K562 (cell line): ENCODE data around the gene CNTFR. TPM values are rescaled to one million over a fixed set of nuclear protein-coding genes. Genes with fewer than 3 reads are reported as not detected.
A peak's percentile ranks its signal among the peaks of the same experiment; 100 is the strongest.

Experiments used
- FOSL1 ChIP-seq: fragments of 200-800 bp; sonication (Bioruptor generic); conservative IDR thresholded peaks from 2 replicates; pipeline ENCODE4 v1.6.1; 2016; ENCODE audit warnings: missing genetic modification characterization, missing compliant biosample characterization
- LARP7 ChIP-seq: fragments of 450-650 bp; IDR thresholded peaks from 2 replicates; pipeline ENCODE4 v1.6.1; 2016
- MAFG ChIP-seq: fragments of 450-650 bp; conservative IDR thresholded peaks from 2 replicates; pipeline ENCODE4 v1.6.1; 2016; ENCODE audit warnings: missing genetic modification characterization, missing compliant biosample characterization
- MCM2 ChIP-seq: fragments of 450-650 bp; IDR thresholded peaks from 2 replicates; pipeline ENCODE4 v1.6.1; 2017; ENCODE audit warnings: low read depth, mild to moderate bottlenecking
- NRF1 ChIP-seq, 2 experiments: fragments of 450-650 bp; IDR thresholded peaks in 1 of 2; conservative IDR thresholded peaks in 1 of 2; 2 replicates each; pipeline ENCODE4 v1.6.1; 2014; ENCODE audit warnings: mild to moderate bottlenecking in 2 of 2
- PHF21A ChIP-seq: fragments of 450-650 bp; IDR thresholded peaks from 2 replicates; pipeline ENCODE4 v1.6.1; 2017; ENCODE audit warnings: low read depth, borderline replicate concordance
- PML ChIP-seq: IDR thresholded peaks from 2 replicates; pipeline ENCODE4 v1.6.1; 2012; ENCODE audit warnings: low read length, inconsistent platforms
- RBM22 ChIP-seq: fragments of 200-400 bp; formaldehyde crosslinking; IDR thresholded peaks from 2 replicates; pipeline ENCODE4 v1.6.1; 2018; ENCODE audit warnings: low read length, low read depth; ENCODE audit not compliant: poor library complexity, severe bottlenecking
- SAFB ChIP-seq: fragments of 200-400 bp; formaldehyde crosslinking; IDR thresholded peaks from 2 replicates; pipeline ENCODE4 v1.6.1; 2017; ENCODE audit warnings: low read depth, low read length, borderline replicate concordance
- ZNF134 ChIP-seq: fragments of 250-450 bp; sonication (Bioruptor Pico); conservative IDR thresholded peaks from 2 replicates; pipeline ENCODE4 v1.4.0; 2020
- ZNF707 ChIP-seq: fragments of 250-450 bp; sonication (Bioruptor Pico); conservative IDR thresholded peaks from 2 replicates; pipeline ENCODE4 v1.8.0; 2022; ENCODE audit warnings: inconsistent platforms, mild to moderate bottlenecking, moderate library complexity
- polyA plus RNA-seq, 8 experiments: library from polyadenylated mRNA; depleted of rRNA in 4 of 8; stranded (reverse) in 5 of 8; unstranded in 3 of 8; fragments of >200 nt; fragmentation: Nextera tagmentation in 2 of 8; fragmentation: Illumina TruSeq in 1 of 8; extraction: Ambion mirVana in 2 of 8; extraction: Trizol in 1 of 8; gene quantifications; 2 replicates each; pipeline versions ENCODE4 v1.2.1 to v1.2.3, GENCODE V29; 2011 to 2014; ENCODE audit warnings: inconsistent platforms in 1 of 8, missing spikeins in 1 of 8
- total RNA-seq, 7 experiments: library from RNA; depleted of rRNA in 6 of 7; stranded (reverse); fragments of >200 nt in 6 of 7; fragmentation: Illumina TruSeq in 2 of 7; extraction: Trizol in 2 of 7; gene quantifications; 2 replicates each; pipeline versions ENCODE4 v1.2.1 to v1.2.3, GENCODE V29; 2011 to 2021; ENCODE audit warnings: low replicate concordance in 1 of 7
- TF ChIP-seq, protein P1 (sequence below): fragments of 450-650 bp; IDR thresholded peaks from 2 replicates; pipeline ENCODE4 v1.6.1; 2016; ENCODE audit warnings: antibody characterized with exemption
- TF ChIP-seq, protein P2 (sequence below), 2 experiments: fragments of 250-450 bp in 1 of 2; fragments of 450-650 bp in 1 of 2; sonication (Bioruptor Pico) in 1 of 2; IDR thresholded peaks; 2 replicates each; pipeline versions ENCODE4 v1.6.1 to v1.8.0; 2016 to 2021; ENCODE audit warnings: mild to moderate bottlenecking in 2 of 2, moderate library complexity in 2 of 2, missing compliant biosample characterization in 1 of 2, missing genetic modification characterization in 1 of 2
- TF ChIP-seq, protein P3 (sequence below): fragments of 450-650 bp; IDR thresholded peaks from 2 replicates; pipeline ENCODE4 v1.6.1; 2016; ENCODE audit warnings: mild to moderate bottlenecking, moderate library complexity

The CNTFR gene
- total and polyA plus RNA-seq, 9 of the 15 experiments (the other 6 are each of a cell fraction or from before 2014, with no cell fraction given): not detected

- TF ChIP-seq MCM2 (no peak), ZNF707 (CRISPR knock-in tag) (no peak), NRF1 (conservative IDR thresholded peaks at IDR 0.05 in 1 of 2, IDR thresholded peaks at IDR 0.05 in 1 of 2) (peak; percentile 75 to 80), FOSL1 (no peak), PHF21A (no peak), ZNF134 (CRISPR knock-in tag) (no peak), PML (no peak), SAFB (no peak), LARP7 (no peak), RBM22 (no peak), MAFG (tag) (no peak)
- TF ChIP-seq, protein P1, sequence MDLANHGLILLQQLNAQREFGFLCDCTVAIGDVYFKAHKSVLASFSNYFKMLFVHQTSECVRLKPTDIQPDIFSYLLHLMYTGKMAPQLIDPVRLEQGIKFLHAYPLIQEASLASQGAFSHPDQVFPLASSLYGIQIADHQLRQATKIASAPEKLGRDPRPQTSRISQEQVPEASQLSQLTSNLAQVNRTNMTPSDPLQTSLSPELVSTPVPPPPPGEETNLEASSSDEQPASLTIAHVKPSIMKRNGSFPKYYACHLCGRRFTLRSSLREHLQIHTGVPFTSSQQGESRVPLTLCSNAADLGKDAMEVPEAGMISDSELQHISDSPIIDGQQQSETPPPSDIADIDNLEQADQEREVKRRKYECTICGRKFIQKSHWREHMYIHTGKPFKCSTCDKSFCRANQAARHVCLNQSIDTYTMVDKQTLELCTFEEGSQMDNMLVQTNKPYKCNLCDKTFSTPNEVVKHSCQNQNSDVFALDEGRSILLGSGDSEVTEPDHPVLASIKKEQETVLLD: no peak
- TF ChIP-seq, protein P2, sequence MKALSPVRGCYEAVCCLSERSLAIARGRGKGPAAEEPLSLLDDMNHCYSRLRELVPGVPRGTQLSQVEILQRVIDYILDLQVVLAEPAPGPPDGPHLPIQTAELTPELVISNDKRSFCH (CRISPR knock-in tag; IDR thresholded peaks at IDR 0.05): no peak
- TF ChIP-seq, protein P2 (tag; IDR thresholded peaks at IDR 0.05): no peak
- TF ChIP-seq, protein P3, sequence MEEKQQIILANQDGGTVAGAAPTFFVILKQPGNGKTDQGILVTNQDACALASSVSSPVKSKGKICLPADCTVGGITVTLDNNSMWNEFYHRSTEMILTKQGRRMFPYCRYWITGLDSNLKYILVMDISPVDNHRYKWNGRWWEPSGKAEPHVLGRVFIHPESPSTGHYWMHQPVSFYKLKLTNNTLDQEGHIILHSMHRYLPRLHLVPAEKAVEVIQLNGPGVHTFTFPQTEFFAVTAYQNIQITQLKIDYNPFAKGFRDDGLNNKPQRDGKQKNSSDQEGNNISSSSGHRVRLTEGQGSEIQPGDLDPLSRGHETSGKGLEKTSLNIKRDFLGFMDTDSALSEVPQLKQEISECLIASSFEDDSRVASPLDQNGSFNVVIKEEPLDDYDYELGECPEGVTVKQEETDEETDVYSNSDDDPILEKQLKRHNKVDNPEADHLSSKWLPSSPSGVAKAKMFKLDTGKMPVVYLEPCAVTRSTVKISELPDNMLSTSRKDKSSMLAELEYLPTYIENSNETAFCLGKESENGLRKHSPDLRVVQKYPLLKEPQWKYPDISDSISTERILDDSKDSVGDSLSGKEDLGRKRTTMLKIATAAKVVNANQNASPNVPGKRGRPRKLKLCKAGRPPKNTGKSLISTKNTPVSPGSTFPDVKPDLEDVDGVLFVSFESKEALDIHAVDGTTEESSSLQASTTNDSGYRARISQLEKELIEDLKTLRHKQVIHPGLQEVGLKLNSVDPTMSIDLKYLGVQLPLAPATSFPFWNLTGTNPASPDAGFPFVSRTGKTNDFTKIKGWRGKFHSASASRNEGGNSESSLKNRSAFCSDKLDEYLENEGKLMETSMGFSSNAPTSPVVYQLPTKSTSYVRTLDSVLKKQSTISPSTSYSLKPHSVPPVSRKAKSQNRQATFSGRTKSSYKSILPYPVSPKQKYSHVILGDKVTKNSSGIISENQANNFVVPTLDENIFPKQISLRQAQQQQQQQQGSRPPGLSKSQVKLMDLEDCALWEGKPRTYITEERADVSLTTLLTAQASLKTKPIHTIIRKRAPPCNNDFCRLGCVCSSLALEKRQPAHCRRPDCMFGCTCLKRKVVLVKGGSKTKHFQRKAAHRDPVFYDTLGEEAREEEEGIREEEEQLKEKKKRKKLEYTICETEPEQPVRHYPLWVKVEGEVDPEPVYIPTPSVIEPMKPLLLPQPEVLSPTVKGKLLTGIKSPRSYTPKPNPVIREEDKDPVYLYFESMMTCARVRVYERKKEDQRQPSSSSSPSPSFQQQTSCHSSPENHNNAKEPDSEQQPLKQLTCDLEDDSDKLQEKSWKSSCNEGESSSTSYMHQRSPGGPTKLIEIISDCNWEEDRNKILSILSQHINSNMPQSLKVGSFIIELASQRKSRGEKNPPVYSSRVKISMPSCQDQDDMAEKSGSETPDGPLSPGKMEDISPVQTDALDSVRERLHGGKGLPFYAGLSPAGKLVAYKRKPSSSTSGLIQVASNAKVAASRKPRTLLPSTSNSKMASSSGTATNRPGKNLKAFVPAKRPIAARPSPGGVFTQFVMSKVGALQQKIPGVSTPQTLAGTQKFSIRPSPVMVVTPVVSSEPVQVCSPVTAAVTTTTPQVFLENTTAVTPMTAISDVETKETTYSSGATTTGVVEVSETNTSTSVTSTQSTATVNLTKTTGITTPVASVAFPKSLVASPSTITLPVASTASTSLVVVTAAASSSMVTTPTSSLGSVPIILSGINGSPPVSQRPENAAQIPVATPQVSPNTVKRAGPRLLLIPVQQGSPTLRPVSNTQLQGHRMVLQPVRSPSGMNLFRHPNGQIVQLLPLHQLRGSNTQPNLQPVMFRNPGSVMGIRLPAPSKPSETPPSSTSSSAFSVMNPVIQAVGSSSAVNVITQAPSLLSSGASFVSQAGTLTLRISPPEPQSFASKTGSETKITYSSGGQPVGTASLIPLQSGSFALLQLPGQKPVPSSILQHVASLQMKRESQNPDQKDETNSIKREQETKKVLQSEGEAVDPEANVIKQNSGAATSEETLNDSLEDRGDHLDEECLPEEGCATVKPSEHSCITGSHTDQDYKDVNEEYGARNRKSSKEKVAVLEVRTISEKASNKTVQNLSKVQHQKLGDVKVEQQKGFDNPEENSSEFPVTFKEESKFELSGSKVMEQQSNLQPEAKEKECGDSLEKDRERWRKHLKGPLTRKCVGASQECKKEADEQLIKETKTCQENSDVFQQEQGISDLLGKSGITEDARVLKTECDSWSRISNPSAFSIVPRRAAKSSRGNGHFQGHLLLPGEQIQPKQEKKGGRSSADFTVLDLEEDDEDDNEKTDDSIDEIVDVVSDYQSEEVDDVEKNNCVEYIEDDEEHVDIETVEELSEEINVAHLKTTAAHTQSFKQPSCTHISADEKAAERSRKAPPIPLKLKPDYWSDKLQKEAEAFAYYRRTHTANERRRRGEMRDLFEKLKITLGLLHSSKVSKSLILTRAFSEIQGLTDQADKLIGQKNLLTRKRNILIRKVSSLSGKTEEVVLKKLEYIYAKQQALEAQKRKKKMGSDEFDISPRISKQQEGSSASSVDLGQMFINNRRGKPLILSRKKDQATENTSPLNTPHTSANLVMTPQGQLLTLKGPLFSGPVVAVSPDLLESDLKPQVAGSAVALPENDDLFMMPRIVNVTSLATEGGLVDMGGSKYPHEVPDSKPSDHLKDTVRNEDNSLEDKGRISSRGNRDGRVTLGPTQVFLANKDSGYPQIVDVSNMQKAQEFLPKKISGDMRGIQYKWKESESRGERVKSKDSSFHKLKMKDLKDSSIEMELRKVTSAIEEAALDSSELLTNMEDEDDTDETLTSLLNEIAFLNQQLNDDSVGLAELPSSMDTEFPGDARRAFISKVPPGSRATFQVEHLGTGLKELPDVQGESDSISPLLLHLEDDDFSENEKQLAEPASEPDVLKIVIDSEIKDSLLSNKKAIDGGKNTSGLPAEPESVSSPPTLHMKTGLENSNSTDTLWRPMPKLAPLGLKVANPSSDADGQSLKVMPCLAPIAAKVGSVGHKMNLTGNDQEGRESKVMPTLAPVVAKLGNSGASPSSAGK: 0 out of 2 replicates have a peak, but pooled peaks have one; percentile 15
Measured at GRCh38 chr9:34611811-34612787, 22.6 kb upstream of the CNTFR start, which contains the start of gene RPP25L (continued).
